Measurements from ENCODE around the gene PRKCSH.
A peak's percentile ranks its signal among the peaks of the same experiment; 100 is the strongest.
"Not testable (repeated sequence)": the region's sequence is repeated elsewhere in the genome, so short reads cannot be mapped to it uniquely, and the experiment has no call there.

The PRKCSH gene

DNA sequence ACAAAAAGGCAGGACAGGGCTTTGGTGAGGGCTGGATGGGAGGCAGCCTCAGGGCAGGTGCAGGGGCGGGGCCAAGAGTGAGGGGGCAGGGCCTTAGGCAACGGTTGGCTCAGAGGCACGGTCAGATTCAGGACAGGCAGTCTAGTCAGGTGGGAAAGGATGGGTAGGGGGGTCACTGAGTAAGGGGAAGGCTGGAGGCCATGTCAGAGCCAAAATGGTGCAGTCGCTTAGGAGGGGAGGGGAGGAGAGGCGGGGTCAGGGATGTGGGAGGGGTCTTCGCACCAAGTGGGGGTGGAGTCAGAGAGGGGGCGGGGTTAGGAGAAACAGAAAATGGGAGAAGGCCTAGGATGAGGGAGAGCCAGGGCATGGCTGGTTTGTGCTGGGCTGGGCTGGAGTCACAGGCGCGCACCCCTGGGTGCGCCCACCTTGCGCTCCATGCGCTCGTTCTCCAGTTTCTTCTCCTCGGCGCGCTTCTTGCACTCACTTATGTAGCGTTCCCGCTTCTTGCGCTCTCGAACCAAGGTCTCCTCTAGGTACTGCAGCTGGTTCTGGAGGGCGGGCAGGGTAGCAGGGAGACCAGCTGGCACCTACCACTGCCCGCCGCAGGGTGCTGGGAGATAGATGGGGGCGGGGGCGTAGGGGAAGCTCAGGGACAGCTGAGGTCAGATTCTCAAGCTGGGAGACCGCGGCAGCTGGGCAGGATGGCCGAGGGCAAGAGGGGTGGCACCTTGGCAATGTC, 9.5 kb upstream of the PRKCSH start:
- in situ Hi-C loops (cut with MboI; ENCODE audit: low pct_unique_long_range_greater_than_20kb, low sequenced_read_pairs, unreplicated experiment) = no loop called here
- no peak for DNase-seq (ENCODE audit: low spot score)
- TF ChIP-seq, protein P1, sequence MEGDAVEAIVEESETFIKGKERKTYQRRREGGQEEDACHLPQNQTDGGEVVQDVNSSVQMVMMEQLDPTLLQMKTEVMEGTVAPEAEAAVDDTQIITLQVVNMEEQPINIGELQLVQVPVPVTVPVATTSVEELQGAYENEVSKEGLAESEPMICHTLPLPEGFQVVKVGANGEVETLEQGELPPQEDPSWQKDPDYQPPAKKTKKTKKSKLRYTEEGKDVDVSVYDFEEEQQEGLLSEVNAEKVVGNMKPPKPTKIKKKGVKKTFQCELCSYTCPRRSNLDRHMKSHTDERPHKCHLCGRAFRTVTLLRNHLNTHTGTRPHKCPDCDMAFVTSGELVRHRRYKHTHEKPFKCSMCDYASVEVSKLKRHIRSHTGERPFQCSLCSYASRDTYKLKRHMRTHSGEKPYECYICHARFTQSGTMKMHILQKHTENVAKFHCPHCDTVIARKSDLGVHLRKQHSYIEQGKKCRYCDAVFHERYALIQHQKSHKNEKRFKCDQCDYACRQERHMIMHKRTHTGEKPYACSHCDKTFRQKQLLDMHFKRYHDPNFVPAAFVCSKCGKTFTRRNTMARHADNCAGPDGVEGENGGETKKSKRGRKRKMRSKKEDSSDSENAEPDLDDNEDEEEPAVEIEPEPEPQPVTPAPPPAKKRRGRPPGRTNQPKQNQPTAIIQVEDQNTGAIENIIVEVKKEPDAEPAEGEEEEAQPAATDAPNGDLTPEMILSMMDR (IDR thresholded peaks at IDR 0.05; ENCODE audit: extremely low read depth, insufficient read depth, missing control alignments) = no peak

DNA sequence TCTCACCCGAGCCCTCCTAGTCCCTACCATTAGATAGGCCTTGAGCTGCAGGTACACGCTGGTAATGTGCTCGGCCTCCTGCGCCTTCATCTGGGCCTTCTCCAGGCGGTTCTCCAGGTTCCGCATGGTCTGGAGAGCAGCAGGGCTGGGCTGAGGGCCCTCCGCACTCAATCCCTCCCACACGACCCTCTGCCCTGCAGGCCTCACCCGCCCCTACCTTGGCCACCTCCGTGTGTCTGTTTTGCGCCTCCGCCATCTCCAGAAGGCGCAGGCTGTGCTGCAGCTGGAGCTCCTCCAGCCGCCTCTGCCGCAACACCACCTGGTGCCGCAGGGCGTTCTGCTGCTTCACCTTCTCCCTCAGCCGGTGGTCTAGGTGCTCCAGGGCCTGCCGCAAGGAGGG, 8.8 kb upstream of the PRKCSH start:
- DNase-seq (ENCODE audit: low spot score) = no peak
- in situ Hi-C loops (cut with MboI; ENCODE audit: low pct_unique_long_range_greater_than_20kb, low sequenced_read_pairs, unreplicated experiment) = no loop called here
- TF ChIP-seq, protein P1 (IDR thresholded peaks at IDR 0.05; ENCODE audit: extremely low read depth, insufficient read depth, missing control alignments) = no peak

DNA sequence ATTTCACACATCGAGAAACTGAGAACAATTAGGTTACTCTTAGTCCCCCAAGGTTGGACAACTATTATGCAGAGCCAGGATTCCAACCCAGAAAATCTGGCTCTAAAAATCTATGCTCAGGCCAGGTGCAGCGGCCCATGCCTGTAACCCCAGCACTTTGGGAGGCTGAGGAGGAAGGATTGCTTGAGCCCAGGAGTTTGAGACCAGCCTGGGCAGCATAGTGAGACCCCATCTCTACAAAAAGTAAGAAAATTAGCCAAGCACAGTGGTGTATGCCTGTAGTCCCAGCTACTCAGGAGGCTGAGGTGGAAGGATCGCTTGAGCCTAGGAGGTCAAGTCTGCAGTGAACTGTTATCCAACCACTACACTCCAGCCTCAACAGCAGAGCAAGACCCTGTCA, 1.9 kb upstream of the PRKCSH start:
- in situ Hi-C loops (cut with MboI; ENCODE audit: low pct_unique_long_range_greater_than_20kb, low sequenced_read_pairs, unreplicated experiment); DNase-seq (ENCODE audit: low spot score): not testable (repeated sequence)

DNA sequence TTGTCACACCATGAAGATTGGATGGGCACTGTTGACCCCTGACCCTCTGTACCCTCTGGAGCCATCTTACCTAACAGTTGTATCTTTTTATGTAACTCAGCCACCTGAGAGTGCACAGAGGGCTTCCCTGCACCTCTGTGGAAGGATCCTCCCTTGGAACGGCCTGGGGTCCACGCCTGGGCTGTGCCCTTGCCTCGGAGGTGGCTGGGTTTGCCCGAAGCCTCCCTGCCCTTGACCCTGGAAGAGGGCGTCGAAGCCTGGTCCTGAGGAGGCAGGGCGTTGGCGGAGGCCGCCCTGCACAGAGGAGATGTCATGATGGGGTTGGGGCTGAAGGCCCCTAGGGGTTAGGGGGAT, 755 bp upstream of the PRKCSH start:
- in situ Hi-C loops (cut with MboI; ENCODE audit: low pct_unique_long_range_greater_than_20kb, low sequenced_read_pairs, unreplicated experiment) = no loop called here
- TF ChIP-seq, protein P1 (IDR thresholded peaks at IDR 0.05; ENCODE audit: extremely low read depth, insufficient read depth, missing control alignments) = no peak

DNA sequence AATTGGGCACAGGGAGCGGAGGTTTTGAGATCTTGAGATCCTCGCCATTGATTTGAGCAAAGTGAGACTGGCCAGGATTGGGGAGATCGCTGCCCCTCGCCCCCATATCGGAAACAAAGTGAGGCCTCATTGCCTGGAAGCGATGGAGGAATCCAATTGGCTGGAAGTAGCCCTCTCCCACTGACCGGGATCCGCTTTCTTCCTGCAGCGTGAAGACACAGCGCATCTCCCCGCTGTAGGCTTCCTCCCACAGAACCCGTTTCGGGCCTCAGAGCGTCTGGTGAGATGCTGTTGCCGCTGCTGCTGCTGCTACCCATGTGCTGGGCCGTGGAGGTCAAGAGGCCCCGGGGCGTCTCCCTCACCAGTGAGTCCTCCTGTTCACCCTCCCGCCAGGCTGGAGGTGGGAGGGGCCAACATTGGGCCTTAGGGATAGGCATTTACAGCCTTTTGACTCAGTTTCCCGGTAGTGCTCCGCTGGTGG, 438 bp downstream of the PRKCSH start:
- in situ Hi-C loops (cut with MboI; ENCODE audit: low pct_unique_long_range_greater_than_20kb, low sequenced_read_pairs, unreplicated experiment) = no loop called here
- DNase-seq (ENCODE audit: low spot score) = no peak
- TF ChIP-seq, protein P1 (IDR thresholded peaks at IDR 0.05; ENCODE audit: extremely low read depth, insufficient read depth, missing control alignments) = no peak

More for the DNA sequence above, 755 bp upstream of the PRKCSH start:
- peak; percentile 34 for DNase-seq (ENCODE audit: low spot score)

DNA sequence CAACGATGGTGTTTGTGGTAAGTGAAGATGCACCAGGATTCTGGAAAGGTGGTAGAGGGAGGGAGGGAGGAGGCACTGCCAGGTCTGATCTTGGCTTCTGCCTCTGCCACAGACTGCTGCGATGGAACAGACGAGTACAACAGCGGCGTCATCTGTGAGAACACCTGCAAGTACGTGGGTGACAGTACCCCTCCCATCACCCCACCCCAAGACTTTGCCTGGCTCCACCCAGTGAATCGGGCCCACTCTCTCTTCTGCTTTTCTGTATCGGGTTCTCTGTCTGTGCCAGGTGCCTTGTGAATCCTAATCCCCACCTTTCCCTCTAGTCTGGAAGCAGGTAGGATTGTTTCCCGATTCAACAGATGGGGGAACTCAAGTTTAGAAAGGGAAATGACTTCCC, 2.5 kb downstream of the PRKCSH start:
- no peak for DNase-seq (ENCODE audit: low spot score)
- in situ Hi-C loops (cut with MboI; ENCODE audit: low pct_unique_long_range_greater_than_20kb, low sequenced_read_pairs, unreplicated experiment) = no loop called here
- TF ChIP-seq, protein P1 (IDR thresholded peaks at IDR 0.05; ENCODE audit: extremely low read depth, insufficient read depth, missing control alignments) = no peak

DNA sequence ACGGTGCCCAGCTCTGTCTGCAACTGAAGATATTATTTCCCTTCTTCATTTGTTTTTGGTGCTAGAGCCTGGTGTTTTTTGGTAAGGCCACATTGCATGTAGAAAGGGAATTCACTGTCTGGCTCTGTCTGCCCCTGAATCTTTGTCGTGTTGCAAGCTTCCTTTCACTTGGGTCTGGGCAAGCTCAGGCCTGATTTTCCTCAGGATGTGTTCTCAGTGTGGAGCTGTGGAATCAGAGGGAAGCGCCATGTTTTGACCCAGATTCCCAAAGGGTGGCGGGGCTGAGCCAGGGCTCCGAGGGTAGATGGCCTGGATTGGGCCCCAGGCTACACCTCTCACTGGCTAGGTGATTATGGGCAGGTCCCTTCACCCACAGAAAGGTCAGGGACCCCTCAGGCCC, 8.6 kb downstream of the PRKCSH start:
- TF ChIP-seq, protein P1 (IDR thresholded peaks at IDR 0.05; ENCODE audit: extremely low read depth, insufficient read depth, missing control alignments) = no peak
- in situ Hi-C loops (cut with MboI; ENCODE audit: low pct_unique_long_range_greater_than_20kb, low sequenced_read_pairs, unreplicated experiment) = no loop called here
- DNase-seq (ENCODE audit: low spot score) = no peak
